ENCODE measurements around the gene C2CD4A. TPM values are rescaled to one million over a fixed set of nuclear protein-coding genes. Genes with fewer than 3 reads are reported as not detected.

The C2CD4A gene
- total and polyA plus RNA-seq, 4 experiments from 2014 or later, result 0.08 to 0.11 TPM; not detected in 2

GRCh38 chr15:62118520-62119226, 51.9 kb downstream of the C2CD4A start:
- DNase-seq, result no peak
- H3K4me1 Mint-ChIP-seq, result peaks cover 34 to 61% (median 45%) of the 10 kb centered on the region in 4 donors
- POLR2A ChIA-PET (ENCODE audit: partially characterized antibody), result interaction anchor here (1.6 kb wide), 1 partner anchor 10 kb away, joined by 5 read pairs; no protein-coding TSS in a partner anchor
- CTCF ChIA-PET (ENCODE audit: partially characterized antibody), result interaction anchor here (1.0 to 1.2 kb wide), 4 partner anchors 20 to 52 kb away, joined by 3 to 5 read pairs (median 4); partner anchors contain the start of gene C2CD4A
- Histone ChIP-seq H3K27me3 (ENCODE audit: insufficient read depth, low read length) (no peaks in the 10 kb centered on the region), H3K4me1 (ENCODE audit: insufficient read depth, low read length) (peaks cover 52% of the 10 kb centered on the region), H3K4me3 (ENCODE audit: low read length in 2 of 2) (no peak overlapping the region), H3K9me3 (ENCODE audit: control insufficient read depth in 1 of 2, low read length in 2 of 2) (no peaks in the 10 kb centered on the region), H3K27ac (ENCODE audit: low read depth, low read length) (peak overlapping the region; percentile 12), H3K36me3 (ENCODE audit: insufficient read depth, low read length) (no peaks in the 10 kb centered on the region)
- peaks cover 0 to 1% of the 10 kb centered on the region in 2 donors for H3K27me3 Mint-ChIP-seq
- H3K4me3 Mint-ChIP-seq, result peak overlapping the region in 5 of 8 donors; percentile 17 to 78 (median 46)
- H3K9me3 Mint-ChIP-seq, result no peaks in the 10 kb centered on the region
- H3K36me3 Mint-ChIP-seq, result no peaks in the 10 kb centered on the region
- H3K27ac Mint-ChIP-seq, result peak overlapping the region; percentile 17 to 88 (median 77)
- intact Hi-C loops (cut with micrococcal nuclease), result no loop called here

- POLR2A ChIA-PET (ENCODE audit: partially characterized antibody), result interaction anchor here (1.6 kb wide), 1 partner anchor 9 kb away, joined by 5 read pairs; no protein-coding TSS in a partner anchor
- H3K27me3 Mint-ChIP-seq, result peaks cover 0 to 1% of the 10 kb centered on the region in 2 donors
- peaks cover 59% of the 10 kb centered on the region for H3K4me1 ChIP-seq (ENCODE audit: insufficient read depth, low read length)
- CTCF ChIA-PET (ENCODE audit: partially characterized antibody), result interaction anchor here (1.0 to 1.2 kb wide), 4 partner anchors 21 to 52 kb away, joined by 3 to 5 read pairs (median 4); partner anchors contain the start of gene C2CD4A
- H3K36me3 ChIP-seq (ENCODE audit: insufficient read depth, low read length), result no peaks in the 10 kb centered on the region
- no peaks in the 10 kb centered on the region for H3K9me3 Mint-ChIP-seq
- H3K9me3 ChIP-seq (ENCODE audit: control insufficient read depth in 1 of 2, low read length in 2 of 2), result no peaks in the 10 kb centered on the region
- H3K36me3 Mint-ChIP-seq, result no peaks in the 10 kb centered on the region
- peak in 3 of 5 donors; percentile 21 to 45 (median 22) for DNase-seq
- H3K27ac Mint-ChIP-seq, result peak overlapping the region; percentile 27 to 90 (median 78)
- H3K4me1 Mint-ChIP-seq, result peaks cover 40 to 68% (median 50%) of the 10 kb centered on the region in 4 donors
- intact Hi-C loops (cut with micrococcal nuclease), result no loop called here
- no peak overlapping the region for H3K4me3 ChIP-seq (ENCODE audit: low read length in 2 of 2)
- peak overlapping the region; percentile 25 to 78 (median 48) for H3K4me3 Mint-ChIP-seq
- peak overlapping the region; percentile 12 for H3K27ac ChIP-seq (ENCODE audit: low read depth, low read length)
- no peaks in the 10 kb centered on the region for H3K27me3 ChIP-seq (ENCODE audit: insufficient read depth, low read length)
Observed at GRCh38 chr15:62119227-62119864, 52.6 kb downstream of the C2CD4A start.

GRCh38 chr15:62119874-62120273, 53.1 kb downstream of the C2CD4A start:
- H3K27ac ChIP-seq (ENCODE audit: low read depth, low read length), result peak overlapping the region; percentile 29
- H3K36me3 Mint-ChIP-seq, result no peaks in the 10 kb centered on the region
- peaks cover 45 to 73% (median 55%) of the 10 kb centered on the region in 4 donors for H3K4me1 Mint-ChIP-seq
- no peaks in the 10 kb centered on the region for H3K9me3 ChIP-seq (ENCODE audit: control insufficient read depth in 1 of 2, low read length in 2 of 2)
- ChIA-PET CTCF (ENCODE audit: partially characterized antibody) (no interaction called here), POLR2A (ENCODE audit: partially characterized antibody) (interaction anchor here (1.6 kb wide), 1 partner anchor 9 kb away, joined by 5 read pairs; no protein-coding TSS in a partner anchor)
- no peaks in the 10 kb centered on the region for H3K36me3 ChIP-seq (ENCODE audit: insufficient read depth, low read length)
- DNase-seq, result no peak
- H3K27ac Mint-ChIP-seq, result peak overlapping the region in 6 of 7 donors; percentile 27 to 90 (median 80)
- H3K4me3 ChIP-seq (ENCODE audit: low read length in 2 of 2), result no peak overlapping the region
- intact Hi-C loops (cut with micrococcal nuclease), result loop anchor here (5.0 kb wide), 1 partner anchor 58 kb away; the partner anchor contains the start of gene VPS13C
- no peaks in the 10 kb centered on the region for H3K9me3 Mint-ChIP-seq
- H3K4me3 Mint-ChIP-seq, result peak overlapping the region in 3 of 8 donors; percentile 13 to 78 (median 26)
- peaks cover 0 to 1% of the 10 kb centered on the region in 2 donors for H3K27me3 Mint-ChIP-seq
- peaks cover 64% of the 10 kb centered on the region for H3K4me1 ChIP-seq (ENCODE audit: insufficient read depth, low read length)
- H3K27me3 ChIP-seq (ENCODE audit: insufficient read depth, low read length), result no peaks in the 10 kb centered on the region

Other genes starting within 250 kb of the C2CD4A start
- gene VPS13C, start 6.5 kb upstream of the C2CD4A start, total RNA-seq, result 100 to 1,000 TPM; 144 to 148 TPM
- 10 to 100 TPM; 10.6 to 20.5 TPM for gene VPS13C, start 6.5 kb upstream of the C2CD4A start, polyA plus RNA-seq
- gene C2CD4B, start 98.3 kb downstream of the C2CD4A start, total RNA-seq, result not detected
- not detected for gene C2CD4B, start 98.3 kb downstream of the C2CD4A start, polyA plus RNA-seq